ENCODE results near the gene ARHGEF40.

DNA sequence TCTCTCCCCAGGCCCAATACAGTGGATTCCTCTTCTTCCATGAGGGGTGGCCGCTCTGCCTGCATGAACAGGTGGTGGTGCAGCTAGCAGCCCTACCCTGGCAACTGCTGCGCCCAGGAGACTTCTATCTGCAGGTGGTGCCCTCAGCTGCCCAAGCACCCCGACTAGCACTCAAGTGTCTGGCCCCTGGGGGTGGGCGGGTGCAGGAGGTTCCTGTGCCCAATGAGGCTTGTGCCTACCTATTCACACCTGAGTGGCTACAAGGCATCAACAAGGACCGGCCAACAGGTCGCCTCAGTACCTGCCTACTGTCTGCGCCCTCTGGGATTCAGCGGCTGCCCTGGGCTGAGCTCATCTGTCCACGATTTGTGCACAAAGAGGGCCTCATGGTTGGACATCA lies 3.8 kb downstream of the ARHGEF40 start:
- no peak for TF ChIP-seq JUNB (IDR thresholded peaks at IDR 0.05)
- TF ChIP-seq, protein P1, sequence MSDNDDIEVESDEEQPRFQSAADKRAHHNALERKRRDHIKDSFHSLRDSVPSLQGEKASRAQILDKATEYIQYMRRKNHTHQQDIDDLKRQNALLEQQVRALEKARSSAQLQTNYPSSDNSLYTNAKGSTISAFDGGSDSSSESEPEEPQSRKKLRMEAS (IDR thresholded peaks at IDR 0.05), result no peak

Data from A549 (cell line).